Loucy (cell line): Measurements from ENCODE around the gene PIGP.

Source experiments
- H2AFZ ChIP-seq: fragments of 200-600 bp; sonication (generic); 2 replicates; pipeline ENCODE4 v1.6.0; 2016; ENCODE audit warnings: antibody characterized with exemption, mild to moderate bottlenecking, low read length, moderate library complexity
- H3F3A ChIP-seq: fragments of 200-600 bp; 2 replicates; pipeline ENCODE4 v1.6.0; 2016; ENCODE audit warnings: antibody characterized with exemption, low read depth, mild to moderate bottlenecking
- H3K27me3 ChIP-seq: fragments of 200-600 bp; sonication (generic); 2 replicates; pipeline ENCODE4 v1.6.1; 2014; ENCODE audit warnings: low read length, mild to moderate bottlenecking; ENCODE audit not compliant: insufficient read depth, poor library complexity, severe bottlenecking
- H3K36me3 ChIP-seq: fragments of 200-600 bp; sonication (generic); 2 replicates; pipeline ENCODE4 v1.6.1; 2016; ENCODE audit warnings: low read length; ENCODE audit not compliant: insufficient read depth
- H3K4me1 ChIP-seq: fragments of 200-600 bp; sonication (generic); 2 replicates; pipeline ENCODE4 v1.5.1; 2014; ENCODE audit warnings: low read length, mild to moderate bottlenecking; ENCODE audit not compliant: insufficient read depth, poor library complexity, severe bottlenecking
- H3K4me2 ChIP-seq: fragments of 200-600 bp; sonication (generic); 2 replicates; pipeline ENCODE4 v1.6.0; 2014; ENCODE audit warnings: antibody characterized with exemption, low read length, low read depth, mild to moderate bottlenecking; ENCODE audit not compliant: poor library complexity, severe bottlenecking
- H3K4me3 ChIP-seq: fragments of 200-600 bp; sonication (generic); 2 replicates; pipeline ENCODE4 v1.5.1; 2014; ENCODE audit warnings: low read length, mild to moderate bottlenecking, mixed read lengths; ENCODE audit not compliant: poor library complexity, severe bottlenecking
- H3K79me2 ChIP-seq: fragments of 200-600 bp; sonication (generic); 2 replicates; pipeline ENCODE4 v1.6.1; 2014; ENCODE audit warnings: low read length; ENCODE audit not compliant: insufficient read depth
- H3K9ac ChIP-seq: fragments of 200-600 bp; sonication (generic); 2 replicates; pipeline ENCODE4 v1.6.0; 2014; ENCODE audit warnings: mild to moderate bottlenecking, low read depth, low read length, moderate library complexity; ENCODE audit not compliant: poor library complexity, severe bottlenecking
- H3K9me2 ChIP-seq: fragments of 200-600 bp; sonication (generic); replicated peaks from 2 replicates; pipeline ENCODE4 v1.6.1; 2016; ENCODE audit warnings: low read depth, low read length, mixed read lengths
- H3K9me3 ChIP-seq: fragments of 200-600 bp; sonication (generic); 2 replicates; pipeline ENCODE4 v1.6.1; 2014; ENCODE audit warnings: mild to moderate bottlenecking, antibody characterized with exemption, low read length, low read depth; ENCODE audit not compliant: insufficient read depth
- H4K20me1 ChIP-seq: fragments of 200-600 bp; sonication (generic); 2 replicates; pipeline ENCODE4 v1.6.0; 2014; ENCODE audit warnings: antibody characterized with exemption, low read length, mild to moderate bottlenecking; ENCODE audit not compliant: insufficient read depth, poor library complexity, severe bottlenecking
- CTCF ChIP-seq: fragments of 200-600 bp; sonication (generic); conservative IDR thresholded peaks from 2 replicates; pipeline ENCODE4 v1.5.1; 2014; ENCODE audit warnings: mild to moderate bottlenecking, antibody characterized with exemption, low read length
- EZH2phosphoT487 ChIP-seq: fragments of 200-600 bp; IDR thresholded peaks from 2 replicates; pipeline ENCODE4 v1.6.1; 2018; ENCODE audit warnings: antibody characterized with exemption, mild to moderate bottlenecking, moderate library complexity, borderline replicate concordance

The PIGP gene

GRCh38 chr21:37060296-37060695 lies 12.6 kb downstream of the PIGP start:
- TF ChIP-seq CTCF = peak; percentile 27
- TF ChIP-seq EZH2phosphoT487 = no peak
- no peak overlapping the region for H3K4me3 ChIP-seq
- H3K27me3 ChIP-seq = no peaks in the 10 kb centered on the region
- peaks cover 25% of the 10 kb centered on the region for H3K4me1 ChIP-seq
- H3K9ac ChIP-seq = no peak overlapping the region
- H3K9me2 ChIP-seq = no peaks in the 10 kb centered on the region
- no peaks in the 10 kb centered on the region for H3K36me3 ChIP-seq
- H3K9me3 ChIP-seq = 0 out of 2 replicates have a peak, but pooled peaks cover 3% of the 10 kb centered on the region
- H3F3A ChIP-seq = no peaks in the 10 kb centered on the region
- H2AFZ ChIP-seq = no peak overlapping the region
- H3K79me2 ChIP-seq = no peaks in the 10 kb centered on the region
- H3K4me2 ChIP-seq = no peak overlapping the region
- no peaks in the 10 kb centered on the region for H4K20me1 ChIP-seq

DNA sequence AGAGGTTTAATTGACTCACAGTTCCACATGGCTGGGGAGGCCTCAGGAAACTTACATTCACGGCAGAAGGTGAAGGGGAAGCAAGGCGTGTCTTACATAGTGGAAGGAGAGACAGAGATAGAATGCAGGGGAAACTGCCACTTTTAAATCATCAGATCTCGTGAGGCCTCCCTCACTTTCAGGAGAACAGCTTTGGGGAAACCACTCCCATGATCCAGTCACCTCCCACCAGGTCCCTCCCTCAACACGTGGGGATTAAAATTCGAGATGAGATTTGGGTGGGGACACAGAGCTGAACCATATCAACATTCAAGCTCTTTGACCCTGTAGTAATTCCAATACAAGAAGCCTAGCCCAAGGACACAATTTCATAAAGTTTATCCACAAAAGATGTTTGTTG lies 13.7 kb downstream of the PIGP start:
- Histone ChIP-seq H3F3A (no peaks in the 10 kb centered on the region), H3K36me3 (no peaks in the 10 kb centered on the region), H3K27me3 (no peaks in the 10 kb centered on the region), H3K9ac (no peak overlapping the region), H3K79me2 (no peaks in the 10 kb centered on the region), H3K9me3 (0 out of 2 replicates have a peak, but pooled peaks cover 3% of the 10 kb centered on the region), H3K4me1 (peaks cover 25% of the 10 kb centered on the region), H3K4me3 (no peak overlapping the region), H4K20me1 (no peaks in the 10 kb centered on the region), H3K9me2 (no peaks in the 10 kb centered on the region), H2AFZ (no peak overlapping the region), H3K4me2 (no peak overlapping the region)
- TF ChIP-seq CTCF (no peak), EZH2phosphoT487 (no peak)

- Histone ChIP-seq H3K4me2 (no peak overlapping the region), H3K79me2 (no peaks in the 10 kb centered on the region), H3K36me3 (no peaks in the 10 kb centered on the region), H3K9me2 (no peaks in the 10 kb centered on the region), H3F3A (no peaks in the 10 kb centered on the region), H3K4me3 (no peak overlapping the region), H3K9ac (no peak overlapping the region), H3K27me3 (no peaks in the 10 kb centered on the region), H4K20me1 (no peaks in the 10 kb centered on the region), H2AFZ (no peak overlapping the region), H3K9me3 (0 out of 2 replicates have a peak, but pooled peaks cover 3% of the 10 kb centered on the region), H3K4me1 (peaks cover 25% of the 10 kb centered on the region)
- no peak for TF ChIP-seq EZH2phosphoT487
- TF ChIP-seq CTCF = no peak
These were observed 14.6 kb downstream of the PIGP start for GRCh38 chr21:37058261-37058660.
